Activated effector memory CD4-positive, alpha-beta T cell treated with Interleukin-2 at 50 U/mL for 16 hours (primary cell): ENCODE data around the gene BSDC1.
A peak's percentile ranks its signal among the peaks of the same experiment; 100 is the strongest.

Experiments used
- DNase-seq: peaks from one replicate; pipeline ENCODE4 v3.0.0-alpha.2; 2020

Gene BSDC1

DNA sequence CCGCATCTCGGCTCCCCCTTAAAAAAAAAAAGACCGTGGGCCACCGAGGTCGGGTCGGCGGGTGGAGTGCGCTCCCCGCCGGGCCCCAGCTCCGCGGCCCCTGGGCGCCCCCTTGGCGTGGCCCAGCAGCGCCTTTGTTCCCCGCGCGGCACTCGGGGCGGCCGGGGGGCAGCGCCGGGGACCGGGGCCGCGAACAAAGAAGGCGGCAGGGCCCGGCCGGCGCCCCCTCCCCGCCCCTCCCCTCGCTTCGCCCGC is 58.8 kb downstream of the BSDC1 start:
- DNase-seq = no peak

DNA sequence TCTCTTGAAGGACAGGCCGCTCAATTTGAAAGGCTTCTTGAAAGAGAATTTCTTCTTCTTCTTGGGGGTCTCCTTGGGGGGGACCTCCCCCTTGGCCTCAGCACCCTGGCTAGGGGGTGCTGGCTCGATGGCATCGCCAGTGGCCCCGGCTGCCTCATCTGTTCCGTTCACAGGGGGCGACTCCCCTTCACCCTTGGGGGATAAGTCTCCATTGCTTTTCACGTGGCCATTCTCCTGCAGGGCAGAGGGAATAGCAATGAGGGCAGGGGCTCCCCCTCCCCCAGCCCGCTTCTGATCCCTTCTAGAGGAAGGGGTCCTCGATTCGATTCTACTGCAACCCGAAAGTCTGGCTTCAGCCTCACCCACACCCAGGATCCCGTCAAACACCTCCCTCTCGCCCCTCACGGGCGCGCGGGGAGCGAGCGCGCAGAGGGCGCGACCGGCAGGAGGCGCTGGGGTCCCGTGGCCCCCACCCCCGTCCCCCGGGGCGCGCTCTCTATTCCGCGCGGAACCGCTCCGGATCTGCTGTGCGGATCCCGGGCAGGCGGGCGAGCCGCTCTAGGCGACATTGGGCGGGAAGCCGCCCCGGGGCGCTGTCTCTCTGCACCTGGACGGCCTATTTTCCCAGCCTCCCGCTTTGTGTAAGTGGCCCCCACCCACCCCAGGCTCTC is 59.2 kb downstream of the BSDC1 start:
- DNase-seq = peak; percentile 60

DNA sequence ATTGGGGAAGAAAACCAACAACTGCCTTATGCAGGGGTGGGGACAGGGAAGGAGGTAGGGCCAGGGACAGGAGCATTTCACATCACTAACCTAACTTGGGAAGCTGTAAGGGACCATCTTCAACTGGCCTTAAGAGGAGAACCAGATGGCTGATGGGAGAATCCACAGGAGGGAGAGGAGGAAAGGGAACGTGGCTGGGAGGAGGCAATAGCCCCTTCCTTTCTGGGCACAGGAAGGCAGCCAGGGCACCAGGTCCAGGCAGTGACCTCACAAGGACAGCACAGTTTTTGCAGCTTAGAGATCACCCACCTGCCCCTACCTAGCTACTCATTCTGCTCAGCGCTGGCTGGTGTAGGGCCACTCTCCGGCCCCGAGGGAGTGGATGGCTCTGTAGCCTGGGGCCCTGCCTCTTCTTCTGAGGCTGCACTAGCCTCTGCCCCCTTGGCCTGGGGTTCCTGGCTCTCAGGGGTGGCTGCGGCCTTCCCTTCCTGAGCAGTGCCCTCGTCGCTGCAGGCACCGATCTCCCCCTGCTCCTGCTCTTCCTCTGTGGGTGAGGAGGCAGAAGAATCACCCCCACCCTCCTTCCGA is 59.9 kb downstream of the BSDC1 start:
- DNase-seq = no peak

DNA sequence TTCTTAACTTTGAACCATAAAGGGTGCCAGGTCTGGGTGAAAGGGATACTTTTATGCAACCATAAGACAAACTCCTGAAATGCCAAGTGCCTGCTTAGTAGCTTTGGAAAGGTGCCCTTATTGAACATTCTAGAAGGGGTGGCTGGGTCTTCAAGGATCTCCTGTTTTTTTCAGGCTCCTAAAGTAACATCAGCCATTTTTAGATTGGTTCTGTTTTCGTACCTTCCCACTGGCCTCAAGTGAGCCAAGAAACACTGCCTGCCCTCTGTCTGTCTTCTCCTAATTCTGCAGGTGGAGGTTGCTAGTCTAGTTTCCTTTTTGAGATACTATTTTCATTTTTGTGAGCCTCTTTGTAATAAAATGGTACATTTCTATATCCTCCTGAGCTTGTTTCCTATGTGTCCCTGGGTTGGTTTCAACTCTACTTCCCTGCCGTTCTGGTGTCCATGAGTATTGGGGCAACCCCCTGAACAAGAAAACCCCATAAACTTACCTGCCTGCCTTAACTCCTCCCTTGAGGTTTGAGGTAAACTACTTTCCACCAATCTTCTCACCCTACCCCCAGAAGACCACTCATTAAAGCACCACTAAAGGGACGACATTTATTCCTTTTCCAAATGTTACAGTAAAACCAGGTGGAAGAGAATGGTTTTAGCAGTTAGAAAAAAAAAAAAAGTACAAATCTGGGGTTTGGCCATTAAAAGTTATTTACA is 60.8 kb downstream of the BSDC1 start:
- no peak for DNase-seq

DNA sequence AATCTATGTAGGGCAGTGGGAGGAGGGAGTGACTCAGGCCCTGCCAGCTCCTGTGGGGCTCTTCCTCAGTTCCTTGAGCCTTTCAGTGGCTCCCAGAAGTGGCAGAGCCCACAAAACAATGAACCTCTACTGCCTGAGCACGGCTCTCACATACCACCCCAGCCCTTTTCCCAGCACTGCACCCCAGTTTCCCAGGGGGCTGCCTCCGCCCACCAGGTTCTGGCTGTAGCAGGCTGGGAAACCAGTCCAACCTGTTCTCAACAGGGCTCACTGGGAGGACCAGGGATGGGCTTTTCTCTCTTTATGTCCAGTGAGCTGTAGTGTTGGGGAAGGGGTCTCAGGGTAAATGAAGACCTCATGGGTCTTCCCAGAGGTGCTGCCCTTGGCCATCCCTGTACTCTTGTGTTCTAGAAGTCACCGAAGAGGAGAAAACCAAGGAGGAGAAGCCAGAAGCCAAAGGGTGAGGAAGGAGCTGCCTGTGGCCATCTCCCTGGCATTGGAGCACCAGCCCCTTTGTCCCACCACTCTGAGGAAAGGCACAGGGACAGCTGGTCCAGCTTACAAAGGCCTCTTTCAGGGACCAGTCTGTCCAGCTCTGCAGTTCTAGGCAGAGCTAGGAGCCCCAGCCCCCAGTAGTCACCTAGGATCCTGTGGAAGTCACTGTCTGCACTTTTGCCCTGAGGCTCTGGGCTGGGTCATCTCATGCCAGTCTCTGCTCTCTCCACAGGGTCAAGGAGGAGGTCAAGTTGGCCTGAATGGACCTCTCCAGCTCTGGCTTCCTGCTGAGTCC is 61.8 kb downstream of the BSDC1 start:
- DNase-seq = no peak

DNA sequence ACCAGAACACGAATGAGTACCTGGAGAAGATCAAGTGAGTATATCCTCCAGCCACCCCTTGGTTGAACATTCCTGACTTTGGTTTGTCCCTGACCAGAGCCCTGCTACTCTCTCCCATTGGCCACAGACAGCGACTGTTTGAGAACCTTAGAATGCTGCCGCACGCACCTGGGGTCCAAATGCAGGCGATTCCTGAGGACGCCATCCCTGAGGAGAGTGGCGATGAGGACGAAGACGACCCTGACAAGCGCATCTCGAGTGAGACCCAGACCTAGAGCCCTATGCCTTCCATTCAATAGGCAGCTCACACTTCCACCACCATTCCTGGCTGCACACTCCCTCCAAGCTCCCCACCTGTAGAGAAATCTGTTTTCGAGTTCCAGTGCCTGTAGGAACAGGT is 62.7 kb downstream of the BSDC1 start:
- DNase-seq = no peak

DNA sequence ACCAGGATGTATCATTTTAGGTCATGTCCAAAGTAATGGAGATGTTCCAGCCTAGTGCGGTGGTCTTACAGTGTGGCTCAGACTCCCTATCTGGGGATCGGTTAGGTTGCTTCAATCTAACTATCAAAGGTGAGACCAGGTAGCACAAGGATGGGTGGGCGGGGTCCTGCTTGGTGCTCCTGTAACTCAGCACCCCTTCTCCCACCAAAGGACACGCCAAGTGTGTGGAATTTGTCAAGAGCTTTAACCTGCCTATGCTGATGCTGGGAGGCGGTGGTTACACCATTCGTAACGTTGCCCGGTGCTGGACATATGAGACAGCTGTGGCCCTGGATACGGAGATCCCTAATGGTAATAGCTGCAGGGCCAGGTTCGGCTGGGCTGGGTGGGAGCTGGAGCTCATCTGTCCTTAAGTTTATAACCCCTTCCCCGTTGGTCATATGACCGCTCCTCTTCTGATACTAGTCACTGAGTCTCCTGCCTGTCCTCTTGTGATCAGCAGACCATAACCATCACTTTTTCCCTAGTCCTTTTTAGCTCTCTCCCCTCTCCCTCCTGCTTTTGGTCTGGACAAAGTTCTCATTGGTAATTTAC is 63.6 kb downstream of the BSDC1 start:
- DNase-seq = no peak

DNA sequence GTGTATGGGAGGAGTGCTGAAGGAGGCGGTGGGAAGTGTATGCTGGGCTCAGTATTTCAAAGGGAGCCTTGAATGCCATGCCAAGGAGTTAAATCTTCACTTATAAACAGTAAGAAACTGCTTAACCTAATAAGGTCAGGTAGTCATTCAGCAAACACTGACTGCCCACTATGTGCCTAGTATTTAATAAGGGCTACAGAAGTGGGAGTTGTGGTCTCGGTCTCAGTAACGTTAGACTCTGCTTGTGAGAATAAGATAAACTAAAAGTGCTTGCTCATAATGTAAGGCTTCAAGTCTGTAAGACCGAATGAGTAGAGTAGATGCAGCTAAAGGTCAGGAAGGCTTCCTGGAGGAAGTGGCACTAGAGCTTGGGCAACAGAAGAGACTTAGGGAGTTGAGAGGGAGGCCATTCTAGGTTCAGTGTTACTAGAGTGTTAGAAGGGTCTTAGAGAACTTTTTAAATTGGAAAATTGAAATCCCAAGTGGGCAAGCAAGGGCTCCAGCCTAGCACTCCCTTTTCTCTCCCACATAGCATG is 64.2 kb downstream of the BSDC1 start:
- no peak for DNase-seq

DNA sequence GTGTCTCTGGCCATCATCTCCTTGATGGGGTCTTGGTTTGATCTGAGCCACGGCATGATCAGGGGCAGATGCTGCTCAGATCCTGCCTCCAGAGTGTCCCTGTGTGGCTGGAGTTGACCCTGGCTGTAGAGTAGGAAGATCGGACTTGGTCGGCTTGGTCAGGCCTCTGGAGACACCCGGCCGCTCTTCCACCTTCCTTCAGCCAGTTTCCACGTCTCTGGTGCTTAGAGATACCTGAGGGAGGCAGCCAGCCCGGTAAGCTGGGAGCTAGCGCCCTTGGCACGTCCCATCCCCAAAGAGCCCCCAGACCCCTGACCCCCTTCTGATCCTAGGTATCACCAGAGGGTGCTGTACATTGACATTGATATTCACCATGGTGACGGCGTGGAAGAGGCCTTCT is 67.0 kb downstream of the BSDC1 start:
- DNase-seq = no peak

DNA sequence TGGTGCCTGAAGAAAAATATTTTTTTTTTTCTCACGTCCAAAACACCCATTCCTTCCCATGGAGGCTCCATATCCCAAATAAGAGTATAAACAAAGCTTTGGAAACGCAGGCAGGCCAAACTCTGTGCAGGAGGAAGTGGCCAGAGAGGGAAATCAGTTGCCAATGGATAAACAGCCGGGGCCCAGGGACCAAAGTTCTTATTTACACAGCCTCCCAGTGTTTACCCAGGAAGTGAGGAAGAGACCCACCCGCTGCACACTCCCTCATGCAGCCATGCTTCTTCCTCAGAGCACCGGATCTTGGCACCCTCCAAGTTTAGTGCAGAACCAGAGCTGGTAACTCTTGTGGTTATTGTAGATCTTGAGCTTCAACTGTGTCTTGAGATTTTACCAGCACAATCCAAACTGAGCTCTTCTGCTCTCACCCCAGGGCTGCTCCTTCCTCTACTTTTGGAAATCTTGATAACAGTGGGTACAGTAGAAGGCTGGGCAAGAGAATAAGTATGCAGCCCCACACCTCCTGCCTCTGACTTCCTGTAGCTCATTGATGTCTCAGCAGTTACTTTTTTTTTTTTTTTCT is 72.4 kb downstream of the BSDC1 start:
- DNase-seq = peak; percentile 14

DNA sequence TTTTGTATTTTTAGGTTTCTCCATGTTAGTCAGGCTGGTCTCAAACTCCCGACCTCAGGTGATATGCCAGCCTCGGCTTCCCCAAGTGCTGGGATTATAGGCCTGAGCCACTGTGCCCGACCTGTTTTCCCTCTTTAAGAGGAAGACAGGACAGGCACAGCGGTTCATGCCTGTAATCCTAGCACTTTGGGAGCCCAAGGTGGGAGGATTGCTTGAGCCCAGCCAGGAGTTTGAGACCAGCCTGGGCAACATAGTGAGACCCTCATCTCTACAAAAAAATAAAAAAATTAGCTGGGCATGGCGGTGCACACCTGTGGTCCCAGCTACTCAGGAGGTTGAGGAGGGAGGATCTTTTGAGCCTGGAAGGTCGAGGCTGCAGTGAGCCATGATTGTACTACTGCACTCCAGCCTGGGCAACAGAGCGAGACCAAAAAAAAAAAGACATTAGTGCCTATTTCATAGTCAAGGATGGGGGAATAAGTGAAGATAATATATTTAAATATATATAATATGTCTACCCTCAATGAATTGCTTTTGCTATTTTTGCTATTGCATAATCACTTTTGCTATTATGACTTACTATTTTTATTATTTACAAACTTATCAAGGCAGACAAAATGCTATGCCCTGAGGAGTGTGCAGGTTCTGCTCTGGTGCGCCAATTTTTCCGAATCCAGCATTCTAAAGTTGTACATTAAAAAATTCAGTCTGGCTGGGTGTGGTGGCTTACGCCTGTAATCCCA is 75.9 kb downstream of the BSDC1 start:
- no peak for DNase-seq

DNA sequence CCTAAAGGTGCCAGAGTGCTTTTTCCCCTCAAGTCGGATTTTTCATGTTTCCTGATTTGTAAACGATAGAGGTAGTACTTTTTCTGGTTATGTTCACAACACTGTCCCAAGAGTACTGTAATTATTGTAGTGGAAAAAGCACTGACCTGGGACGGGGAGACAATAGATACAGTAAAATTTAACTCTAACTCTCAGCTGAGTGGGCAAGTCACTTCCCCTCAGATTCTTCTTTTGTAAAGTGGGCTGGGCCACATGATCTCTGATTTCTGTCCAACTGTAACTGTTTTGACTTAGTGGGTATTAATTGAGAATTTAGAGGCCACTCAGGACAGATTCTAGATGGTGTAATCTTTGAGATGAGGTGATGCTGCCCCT is 77.4 kb downstream of the BSDC1 start:
- DNase-seq = no peak
